ENCODE measurements around the gene PLRG1.
A peak's percentile ranks its signal among the peaks of the same experiment; 100 is the strongest.

Gene PLRG1

DNA sequence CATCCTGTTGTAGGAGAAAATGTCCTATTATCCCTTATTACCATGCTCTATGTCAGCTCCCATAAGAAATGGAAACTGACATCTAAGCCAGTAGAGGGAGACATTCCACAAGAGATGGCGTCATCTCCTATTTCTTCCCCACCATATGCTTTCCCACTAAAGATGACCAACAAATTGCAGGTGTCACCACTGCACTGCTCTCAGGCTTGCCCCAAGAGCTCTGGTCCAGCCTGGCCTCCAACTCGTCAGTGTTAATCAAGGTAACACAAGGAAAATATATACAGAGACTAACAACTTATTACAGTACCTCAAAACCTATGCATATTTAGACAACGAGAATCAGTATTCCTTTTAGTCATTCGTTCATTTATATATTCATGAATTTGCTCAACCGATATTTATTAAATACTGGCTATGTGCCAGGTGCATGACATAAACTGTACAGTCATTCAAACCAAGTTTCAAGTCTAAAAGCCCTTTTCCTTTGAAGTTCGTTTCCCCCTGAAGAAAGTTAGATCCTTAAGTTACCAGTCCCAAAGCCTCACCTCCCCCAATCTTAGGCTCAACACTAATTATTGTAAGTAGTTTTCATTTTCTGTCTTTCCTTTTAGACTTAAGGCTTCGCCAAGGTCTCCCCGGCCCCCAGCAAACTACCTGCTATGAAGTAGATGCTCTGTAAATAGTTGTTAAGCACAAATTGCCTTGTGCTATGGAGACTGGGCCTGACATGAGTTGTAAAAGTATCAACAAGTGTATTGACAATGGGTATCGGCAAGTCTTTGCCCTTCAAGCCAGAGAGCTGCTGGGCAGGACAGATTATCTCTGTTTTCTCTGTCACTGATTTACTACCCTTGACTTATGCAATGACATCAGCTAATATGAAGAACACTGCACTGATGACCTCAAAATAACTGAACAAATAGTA is 9.6 kb upstream of the PLRG1 start:
- Histone ChIP-seq H3K4me1 (no peaks in the 10 kb centered on the region), H3K36me3 (no peaks in the 10 kb centered on the region), H3K4me3 (ENCODE audit: low read depth, low read length) (no peak overlapping the region), H3K9me3 (no peaks in the 10 kb centered on the region), H3K27me3 (peaks cover 10% of the 10 kb centered on the region)
- peak; percentile 18 for DNase-seq
- TF ChIP-seq, protein P1, sequence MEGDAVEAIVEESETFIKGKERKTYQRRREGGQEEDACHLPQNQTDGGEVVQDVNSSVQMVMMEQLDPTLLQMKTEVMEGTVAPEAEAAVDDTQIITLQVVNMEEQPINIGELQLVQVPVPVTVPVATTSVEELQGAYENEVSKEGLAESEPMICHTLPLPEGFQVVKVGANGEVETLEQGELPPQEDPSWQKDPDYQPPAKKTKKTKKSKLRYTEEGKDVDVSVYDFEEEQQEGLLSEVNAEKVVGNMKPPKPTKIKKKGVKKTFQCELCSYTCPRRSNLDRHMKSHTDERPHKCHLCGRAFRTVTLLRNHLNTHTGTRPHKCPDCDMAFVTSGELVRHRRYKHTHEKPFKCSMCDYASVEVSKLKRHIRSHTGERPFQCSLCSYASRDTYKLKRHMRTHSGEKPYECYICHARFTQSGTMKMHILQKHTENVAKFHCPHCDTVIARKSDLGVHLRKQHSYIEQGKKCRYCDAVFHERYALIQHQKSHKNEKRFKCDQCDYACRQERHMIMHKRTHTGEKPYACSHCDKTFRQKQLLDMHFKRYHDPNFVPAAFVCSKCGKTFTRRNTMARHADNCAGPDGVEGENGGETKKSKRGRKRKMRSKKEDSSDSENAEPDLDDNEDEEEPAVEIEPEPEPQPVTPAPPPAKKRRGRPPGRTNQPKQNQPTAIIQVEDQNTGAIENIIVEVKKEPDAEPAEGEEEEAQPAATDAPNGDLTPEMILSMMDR (IDR thresholded peaks at IDR 0.05; ENCODE audit: low read depth, low read length), result peak; percentile 77

GRCh38 chr4:154559141-154559493 is 8.9 kb upstream of the PLRG1 start:
- no peaks in the 10 kb centered on the region for H3K4me1 ChIP-seq
- TF ChIP-seq, protein P1 (IDR thresholded peaks at IDR 0.05; ENCODE audit: low read depth, low read length), result no peak
- DNase-seq, result no peak
- no peaks in the 10 kb centered on the region for H3K36me3 ChIP-seq
- no peak overlapping the region for H3K4me3 ChIP-seq (ENCODE audit: low read depth, low read length)
- H3K27me3 ChIP-seq, result peaks cover 10% of the 10 kb centered on the region
- no peaks in the 10 kb centered on the region for H3K9me3 ChIP-seq

GRCh38 chr4:154551872-154552686 is 1.9 kb upstream of the PLRG1 start:
- Histone ChIP-seq H3K27me3 (no peaks in the 10 kb centered on the region; the same call in 1 of the 2 replicates), H3K36me3 (peaks cover 8% of the 10 kb centered on the region), H3K4me3 (ENCODE audit: low read depth, low read length) (no peak overlapping the region), H3K4me1 (no peaks in the 10 kb centered on the region), H3K9me3 (no peaks in the 10 kb centered on the region)
- DNase-seq, result peak; percentile 72
- TF ChIP-seq, protein P1 (IDR thresholded peaks at IDR 0.05; ENCODE audit: low read depth, low read length), result peak; percentile 83

DNA sequence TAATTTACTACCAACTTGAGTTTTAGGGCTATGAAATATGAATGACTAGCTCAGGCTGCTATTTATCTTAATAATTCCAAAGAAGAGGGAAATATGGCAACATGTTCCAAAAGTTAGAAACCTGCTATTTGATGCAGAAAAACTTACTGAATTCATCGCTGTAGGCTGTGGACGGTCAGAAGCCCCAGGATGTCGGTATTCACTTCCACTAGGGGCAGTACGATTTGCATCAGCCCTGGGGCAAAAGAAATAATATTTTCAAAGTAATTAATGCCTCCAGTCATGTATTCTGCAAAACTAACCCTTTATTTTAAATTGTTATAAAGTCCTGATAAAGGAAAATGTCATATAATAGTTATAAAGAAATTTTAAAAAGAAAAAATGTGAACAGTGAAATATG is 4.5 kb downstream of the PLRG1 start:
- no peak overlapping the region for H3K4me3 ChIP-seq (ENCODE audit: low read depth, low read length)
- no peak for DNase-seq
- TF ChIP-seq, protein P1 (IDR thresholded peaks at IDR 0.05; ENCODE audit: low read depth, low read length), result peak; percentile 34
- H3K4me1 ChIP-seq, result no peaks in the 10 kb centered on the region
- H3K27me3 ChIP-seq, result no peaks in the 10 kb centered on the region
- H3K36me3 ChIP-seq, result peaks cover 59% of the 10 kb centered on the region
- no peaks in the 10 kb centered on the region for H3K9me3 ChIP-seq

DNA sequence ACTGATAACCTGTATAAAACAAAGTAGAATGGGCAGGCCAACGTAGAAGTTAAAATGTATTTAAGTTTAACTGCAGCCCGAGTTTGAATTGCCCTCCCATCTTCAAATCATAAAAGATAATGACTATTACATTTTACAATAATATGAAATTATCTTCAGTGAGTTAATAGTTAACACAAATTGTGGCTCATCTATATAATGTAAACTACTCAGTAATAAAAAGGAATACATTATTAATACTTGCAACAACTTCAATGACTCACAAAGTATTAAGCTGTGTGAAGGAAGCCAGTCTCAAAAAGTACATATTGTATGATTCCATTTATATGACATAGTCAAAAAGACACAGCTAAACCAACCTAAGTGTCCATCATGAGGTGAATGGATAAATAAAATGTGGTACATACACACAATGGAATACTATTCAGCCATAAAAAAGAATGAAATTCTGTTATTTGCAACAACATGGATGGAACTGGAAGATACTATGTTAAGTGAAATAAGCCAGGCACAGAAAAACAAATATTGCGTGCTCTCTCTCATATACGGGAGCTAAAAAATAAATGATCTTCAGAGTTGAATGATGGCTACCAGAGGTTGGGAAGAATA is 7.8 kb downstream of the PLRG1 start:
- H3K36me3 ChIP-seq, result peaks cover 76% of the 10 kb centered on the region
- H3K27me3 ChIP-seq, result no peaks in the 10 kb centered on the region
- H3K4me3 ChIP-seq (ENCODE audit: low read depth, low read length), result no peak overlapping the region
- H3K4me1 ChIP-seq, result no peaks in the 10 kb centered on the region
- no peaks in the 10 kb centered on the region for H3K9me3 ChIP-seq
- TF ChIP-seq, protein P1 (IDR thresholded peaks at IDR 0.05; ENCODE audit: low read depth, low read length), result no peak
- no peak for DNase-seq
